Neural cell (in vitro differentiated cells): Measurements from ENCODE around the gene INPP5B. TPM values are rescaled to one million over a fixed set of nuclear protein-coding genes. Genes with fewer than 3 reads are reported as not detected.

Experiments
- H2AFZ ChIP-seq: fragments of 200-600, 300-800 bp; sonication (generic), shearing (Covaris generic); 2 replicates; pipeline ENCODE4 v1.6.0; 2014; ENCODE audit warnings: low read depth, mild to moderate bottlenecking, antibody characterized with exemption, low read length, moderate library complexity
- H3F3A ChIP-seq: fragments of 200-600 bp; shearing (Covaris generic); 2 replicates; pipeline ENCODE4 v1.6.1; 2016; ENCODE audit warnings: mild to moderate bottlenecking, moderate library complexity, mixed read lengths, antibody characterized with exemption, low read length; ENCODE audit not compliant: insufficient read depth, poor library complexity, severe bottlenecking
- H3K27ac ChIP-seq: fragments of 200-600, 300-800 bp; sonication (generic), shearing (Covaris generic); 2 replicates; pipeline ENCODE4 v1.5.1; 2014; ENCODE audit warnings: mild to moderate bottlenecking, low read length, moderate library complexity
- H3K27me3 ChIP-seq: fragments of 300-800, 200-600 bp; sonication (generic), shearing (Covaris generic); 2 replicates; pipeline ENCODE4 v1.6.0; 2014; ENCODE audit warnings: mild to moderate bottlenecking, low read depth, low read length, moderate library complexity; ENCODE audit not compliant: insufficient read depth
- H3K36me3 ChIP-seq: fragments of 300-800, 200-600 bp; sonication (generic), shearing (Covaris generic); 2 replicates; pipeline ENCODE4 v1.5.1; 2014; ENCODE audit warnings: mild to moderate bottlenecking, antibody characterized with exemption, low read length, moderate library complexity; ENCODE audit not compliant: insufficient read depth
- H3K4me2 ChIP-seq: fragments of 300-800, 200-600 bp; sonication (generic), shearing (Covaris generic); 2 replicates; pipeline ENCODE4 v1.6.0; 2014; ENCODE audit warnings: mild to moderate bottlenecking, low read length
- H3K4me3 ChIP-seq: fragments of 300-800, 200-600 bp; sonication (generic), shearing (Covaris generic); 2 replicates; pipeline ENCODE4 v1.5.1; 2014; ENCODE audit warnings: mild to moderate bottlenecking, low read length, moderate library complexity
- H3K79me2 ChIP-seq: fragments of 200-600 bp; shearing (Covaris generic); replicated peaks from 2 replicates; pipeline ENCODE4 v1.6.0; 2014; ENCODE audit warnings: mild to moderate bottlenecking, low read length, moderate library complexity; ENCODE audit not compliant: insufficient read depth
- H3K9ac ChIP-seq: fragments of 300-800, 200-600 bp; sonication (generic), shearing (Covaris generic); 2 replicates; pipeline ENCODE4 v1.6.1; 2016; ENCODE audit warnings: mild to moderate bottlenecking, low read length, mixed read lengths
- H3K9me2 ChIP-seq: fragments of 200-600 bp; shearing (Covaris generic); 2 replicates; pipeline ENCODE4 v1.6.1; 2016; ENCODE audit warnings: mild to moderate bottlenecking, low read length, mixed read lengths; ENCODE audit not compliant: insufficient read depth
- H3K9me3 ChIP-seq: fragments of 200-600, 300-800 bp; sonication (generic), shearing (Covaris generic); 2 replicates; pipeline ENCODE4 v1.6.1; 2016; ENCODE audit warnings: mild to moderate bottlenecking, mixed run types, low read length, moderate library complexity, mixed read lengths
- H4K20me1 ChIP-seq: fragments of 200-600 bp; shearing (Covaris generic); 2 replicates; pipeline ENCODE4 v1.6.1; 2016; ENCODE audit warnings: mild to moderate bottlenecking, mixed run types; ENCODE audit not compliant: insufficient read depth
- CTCF ChIP-seq: fragments of 450-650 bp; IDR thresholded peaks from 2 replicates; pipeline ENCODE4 v1.5.1; 2014; ENCODE audit warnings: antibody characterized with exemption, mild to moderate bottlenecking, moderate library complexity; ENCODE audit not compliant: poor library complexity, severe bottlenecking
- EP300 ChIP-seq: fragments of 450-650 bp; conservative IDR thresholded peaks from 2 replicates; pipeline ENCODE4 v1.6.1; 2014; ENCODE audit warnings: antibody characterized with exemption, mild to moderate bottlenecking, moderate library complexity; ENCODE audit not compliant: poor library complexity, severe bottlenecking
- MXI1 ChIP-seq: fragments of 450-650 bp; conservative IDR thresholded peaks from 2 replicates; pipeline ENCODE4 v1.6.1; 2014; ENCODE audit warnings: antibody characterized with exemption, mild to moderate bottlenecking; ENCODE audit not compliant: poor library complexity, severe bottlenecking
- POLR2AphosphoS5 ChIP-seq: IDR thresholded peaks from 2 replicates; pipeline ENCODE4 v1.6.1; 2012
- RAD21 ChIP-seq: fragments of 450-650 bp; conservative IDR thresholded peaks from 2 replicates; pipeline ENCODE4 v1.6.1; 2014; ENCODE audit warnings: antibody characterized with exemption, mild to moderate bottlenecking, moderate library complexity
- REST ChIP-seq: IDR thresholded peaks from 2 replicates; pipeline ENCODE4 v1.6.1; 2012; ENCODE audit warnings: borderline replicate concordance
- TAF1 ChIP-seq: IDR thresholded peaks from 2 replicates; pipeline ENCODE4 v1.6.1; 2012; ENCODE audit warnings: low read depth
- polyA plus RNA-seq: library from polyadenylated mRNA; depleted of rRNA; stranded (reverse); fragments of >200 nt; gene quantifications from 2 replicates; pipeline ENCODE4 v1.2.3, GENCODE V29; 2014

The INPP5B gene
- polyA plus RNA-seq, 1 donor from 2014 or later = 13.4 TPM

GRCh38 chr1:37844536-37844935 is 102.3 kb downstream of the INPP5B start (continued):
- TF ChIP-seq REST = no peak

- Histone ChIP-seq H2AFZ (no peak overlapping the region), H3K9me2 (no peaks in the 10 kb centered on the region), H3K36me3 (peaks cover 8% of the 10 kb centered on the region), H3K4me2 (no peak overlapping the region), H4K20me1 (no peaks in the 10 kb centered on the region), H3K9me3 (no peaks in the 10 kb centered on the region), H3F3A (no peaks in the 10 kb centered on the region), H3K27me3 (no peaks in the 10 kb centered on the region), H3K79me2 (peaks cover 3% of the 10 kb centered on the region), H3K27ac (no peak overlapping the region), H3K4me3 (no peak overlapping the region), H3K9ac (no peak overlapping the region)
- TF ChIP-seq POLR2AphosphoS5 = no peak
- TF ChIP-seq CTCF = no peak
- no peak for TF ChIP-seq MXI1
- no peak for TF ChIP-seq TAF1
- no peak for TF ChIP-seq RAD21
- no peak for TF ChIP-seq REST
Observed at GRCh38 chr1:37841652-37842051, 105.2 kb downstream of the INPP5B start.

GRCh38 chr1:37840711-37841110 is 106.1 kb downstream of the INPP5B start:
- Histone ChIP-seq H3K27me3 (no peaks in the 10 kb centered on the region), H4K20me1 (no peaks in the 10 kb centered on the region), H3K79me2 (peaks cover 3% of the 10 kb centered on the region), H3K4me2 (no peak overlapping the region), H3K4me3 (no peak overlapping the region), H2AFZ (no peak overlapping the region), H3K9me3 (no peaks in the 10 kb centered on the region), H3K9me2 (no peaks in the 10 kb centered on the region), H3K36me3 (peaks cover 8% of the 10 kb centered on the region), H3F3A (no peaks in the 10 kb centered on the region), H3K9ac (no peak overlapping the region), H3K27ac (no peak overlapping the region)
- TF ChIP-seq EP300 (no peak), REST (no peak), MXI1 (no peak), RAD21 (no peak)
